HepG2 (cell line): Measurements from ENCODE around the gene CHRD. TPM values are rescaled to one million over a fixed set of nuclear protein-coding genes. Genes with fewer than 3 reads are reported as not detected.

ENCODE experiments used
- ADNP ChIP-seq: sonication (generic); formaldehyde crosslinking; IDR thresholded peaks from 2 replicates; pipeline ENCODE4 v1.4.0; 2020; ENCODE audit warnings: missing genetic modification reagents
- ARNTL ChIP-seq: sonication (generic); formaldehyde crosslinking; IDR thresholded peaks from 2 replicates; pipeline ENCODE4 v1.4.0; 2020; ENCODE audit warnings: mild to moderate bottlenecking, missing genetic modification reagents
- CREB1 ChIP-seq, 2 experiments: fragments of 450-650 bp in 1 of 2; IDR thresholded peaks; 2 replicates each; pipeline ENCODE4 v1.6.1; 2016 to 2017; ENCODE audit warnings: control low read depth in 1 of 2, mild to moderate bottlenecking in 1 of 2, missing compliant biosample characterization in 1 of 2, missing genetic modification characterization in 1 of 2
- HNRNPLL ChIP-seq: fragments of 200-400 bp; formaldehyde crosslinking; IDR thresholded peaks from 2 replicates; pipeline ENCODE4 v1.6.1; 2017; ENCODE audit warnings: mild to moderate bottlenecking, low read depth, low read length; ENCODE audit not compliant: poor library complexity, severe bottlenecking
- HOMEZ ChIP-seq: IDR thresholded peaks from 2 replicates; pipeline ENCODE4 v1.6.1; 2016; ENCODE audit warnings: low read depth
- KDM6A ChIP-seq: IDR thresholded peaks from 2 replicates; pipeline ENCODE4 v1.6.1; 2016; ENCODE audit warnings: low read depth
- REXO4 ChIP-seq: sonication (generic); formaldehyde crosslinking; IDR thresholded peaks from 2 replicates; pipeline ENCODE4 v1.8.0; 2022; ENCODE audit warnings: missing genetic modification reagents, mild to moderate bottlenecking, borderline replicate concordance
- SMARCE1 ChIP-seq: fragments of 450-650 bp; IDR thresholded peaks from 2 replicates; pipeline ENCODE4 v1.6.1; 2017; ENCODE audit warnings: borderline replicate concordance
- SMYD3 ChIP-seq: sonication (generic); formaldehyde crosslinking; IDR thresholded peaks from 2 replicates; pipeline ENCODE4 v1.8.1; 2023; ENCODE audit warnings: mild to moderate bottlenecking, missing genetic modification reagents
- SRSF4 ChIP-seq: fragments of 200-400 bp; formaldehyde crosslinking; IDR thresholded peaks from one replicate; pipeline ENCODE4 v1.6.1; 2018; ENCODE audit warnings: mild to moderate bottlenecking, low read depth, low read length, moderate library complexity; ENCODE audit not compliant: poor library complexity, severe bottlenecking
- TOE1 ChIP-seq: sonication (generic); formaldehyde crosslinking; IDR thresholded peaks from 2 replicates; pipeline ENCODE4 v1.4.0; 2020; ENCODE audit warnings: mild to moderate bottlenecking, missing genetic modification reagents
- ZFP82 ChIP-seq: sonication (generic); formaldehyde crosslinking; IDR thresholded peaks from 2 replicates; pipeline ENCODE4 v1.5.1; 2020; ENCODE audit warnings: mild to moderate bottlenecking, missing genetic modification reagents, borderline replicate concordance
- ZMYM3 ChIP-seq: sonication (generic); formaldehyde crosslinking; IDR thresholded peaks from 2 replicates; pipeline ENCODE4 v1.5.1; 2020; ENCODE audit warnings: mild to moderate bottlenecking, missing genetic modification reagents
- ZNF10 ChIP-seq: sonication (generic); formaldehyde crosslinking; IDR thresholded peaks from 2 replicates; pipeline ENCODE4 v1.4.0; 2020; ENCODE audit warnings: mild to moderate bottlenecking, low read depth, missing genetic modification reagents, borderline replicate concordance
- ZNF143 ChIP-seq: sonication (generic); formaldehyde crosslinking; IDR thresholded peaks from 2 replicates; pipeline ENCODE4 v1.4.0; 2020; ENCODE audit warnings: missing genetic modification reagents
- ZNF569 ChIP-seq: sonication (generic); formaldehyde crosslinking; IDR thresholded peaks from 2 replicates; pipeline ENCODE4 v1.5.0; 2020; ENCODE audit warnings: mild to moderate bottlenecking, missing genetic modification reagents, moderate library complexity, borderline replicate concordance
- ZNF609 ChIP-seq: sonication (generic); formaldehyde crosslinking; IDR thresholded peaks from 2 replicates; pipeline ENCODE4 v1.4.0; 2020; ENCODE audit warnings: mild to moderate bottlenecking, missing genetic modification reagents, borderline replicate concordance
- polyA plus RNA-seq, 8 experiments: library from polyadenylated mRNA; depleted of rRNA in 3 of 8; stranded (reverse) in 7 of 8; unstranded in 1 of 8; fragments of >200 nt; fragmentation: Illumina TruSeq in 4 of 8; extraction: Trizol in 4 of 8; gene quantifications; 2 replicates each; pipeline versions ENCODE4 v1.2.1 to v1.2.3, GENCODE V29; 2011 to 2016; ENCODE audit warnings: low read depth in 4 of 8, missing spikeins in 1 of 8, mixed read lengths in 1 of 8; ENCODE audit not compliant: insufficient read depth in 1 of 8
- total RNA-seq, 5 experiments: library from RNA; depleted of rRNA; stranded (reverse); fragments of >200 nt; fragmentation: Illumina TruSeq; extraction: Trizol; gene quantifications; 2 replicates each; pipeline ENCODE4 v1.2.3, GENCODE V29; 2016; ENCODE audit warnings: low read depth in 1 of 5
- TF ChIP-seq, protein P1 (sequence below): sonication (generic); formaldehyde crosslinking; conservative IDR thresholded peaks from 2 replicates; pipeline ENCODE4 v1.4.0; 2020; ENCODE audit warnings: missing genetic modification reagents
- TF ChIP-seq, protein P2 (sequence below): sonication (generic); formaldehyde crosslinking; conservative IDR thresholded peaks from 2 replicates; pipeline ENCODE4 v1.8.0; 2022; ENCODE audit warnings: missing genetic modification reagents

The CHRD gene
- total and polyA plus RNA-seq, 2 of the 13 experiments (the other 11 are each of a cell fraction or from before 2014, with no cell fraction given), result 22.2 to 35.2 TPM

DNA sequence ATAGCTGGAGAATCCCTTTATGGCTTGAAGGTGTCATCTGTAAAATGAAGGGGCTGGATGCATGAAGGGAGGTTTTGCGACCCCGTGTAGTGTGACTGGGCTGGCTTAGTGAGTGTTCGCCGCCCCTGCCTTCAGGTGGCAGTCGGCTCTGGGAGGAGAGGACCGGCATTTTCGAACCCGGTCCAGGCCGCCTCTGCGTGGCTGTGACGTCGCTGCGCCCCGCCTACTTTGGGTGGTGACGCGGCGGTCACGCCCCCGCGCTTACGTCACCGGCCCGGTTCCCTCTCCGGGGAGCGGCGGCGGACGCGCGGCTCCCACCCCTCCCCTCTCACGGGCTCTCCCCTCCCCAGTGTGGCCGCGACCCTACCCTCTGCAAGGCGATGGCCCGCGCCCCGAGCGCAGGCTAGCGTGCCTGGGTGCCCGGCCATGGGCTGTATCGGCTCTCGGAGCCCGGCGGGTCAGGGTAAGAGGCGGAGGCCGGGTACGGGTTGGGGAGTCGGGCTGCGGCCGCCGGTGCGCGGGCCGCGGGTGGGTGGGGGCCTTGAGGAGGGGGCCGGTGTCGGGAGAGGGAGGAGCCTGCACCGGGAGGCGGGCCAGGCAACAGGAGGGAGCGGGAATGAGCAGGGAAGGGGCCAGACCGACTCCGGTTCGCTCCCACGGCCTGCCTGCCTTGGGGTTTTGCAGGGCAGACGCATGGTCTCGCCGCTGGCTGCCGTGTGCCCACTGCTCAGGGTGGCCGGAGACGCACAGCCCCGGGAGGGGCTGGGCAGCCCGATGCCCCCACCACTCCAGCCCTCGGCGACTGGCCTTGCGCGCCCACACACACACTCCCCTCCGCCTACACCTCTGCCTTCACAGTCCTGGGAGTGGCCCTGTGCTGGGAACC lies 44.0 kb upstream of the CHRD start (continued):
- TF ChIP-seq ZNF609, result no peak
- peak; percentile 4; the same call in 1 of the 2 replicates for TF ChIP-seq ZMYM3 (CRISPR knock-in tag)
- 0 out of 2 replicates have a peak, but pooled peaks have one; percentile 14 for TF ChIP-seq HOMEZ (CRISPR knock-in tag)
- TF ChIP-seq CREB1 (IDR thresholded peaks at IDR 0.05), result peak; percentile 99
- peak; percentile 92 for TF ChIP-seq CREB1 (CRISPR knock-in tag; IDR thresholded peaks at IDR 0.05)
- no peak for TF ChIP-seq SMARCE1
- TF ChIP-seq REXO4, result peak; percentile 78; the same call in 1 of the 2 replicates
- TF ChIP-seq ZNF10, result no peak
- TF ChIP-seq, protein P1, sequence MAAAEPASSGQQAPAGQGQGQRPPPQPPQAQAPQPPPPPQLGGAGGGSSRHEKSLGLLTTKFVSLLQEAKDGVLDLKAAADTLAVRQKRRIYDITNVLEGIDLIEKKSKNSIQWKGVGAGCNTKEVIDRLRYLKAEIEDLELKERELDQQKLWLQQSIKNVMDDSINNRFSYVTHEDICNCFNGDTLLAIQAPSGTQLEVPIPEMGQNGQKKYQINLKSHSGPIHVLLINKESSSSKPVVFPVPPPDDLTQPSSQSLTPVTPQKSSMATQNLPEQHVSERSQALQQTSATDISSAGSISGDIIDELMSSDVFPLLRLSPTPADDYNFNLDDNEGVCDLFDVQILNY, result 0 out of 2 replicates have a peak, but pooled peaks have one; percentile 40
- no peak for TF ChIP-seq ADNP
- TF ChIP-seq ZNF143 (CRISPR knock-in tag), result peak; percentile 27; the same call in 1 of the 2 replicates
- TF ChIP-seq SMYD3 (CRISPR knock-in tag), result no peak
- TF ChIP-seq SRSF4, result no peak
- TF ChIP-seq, protein P2, sequence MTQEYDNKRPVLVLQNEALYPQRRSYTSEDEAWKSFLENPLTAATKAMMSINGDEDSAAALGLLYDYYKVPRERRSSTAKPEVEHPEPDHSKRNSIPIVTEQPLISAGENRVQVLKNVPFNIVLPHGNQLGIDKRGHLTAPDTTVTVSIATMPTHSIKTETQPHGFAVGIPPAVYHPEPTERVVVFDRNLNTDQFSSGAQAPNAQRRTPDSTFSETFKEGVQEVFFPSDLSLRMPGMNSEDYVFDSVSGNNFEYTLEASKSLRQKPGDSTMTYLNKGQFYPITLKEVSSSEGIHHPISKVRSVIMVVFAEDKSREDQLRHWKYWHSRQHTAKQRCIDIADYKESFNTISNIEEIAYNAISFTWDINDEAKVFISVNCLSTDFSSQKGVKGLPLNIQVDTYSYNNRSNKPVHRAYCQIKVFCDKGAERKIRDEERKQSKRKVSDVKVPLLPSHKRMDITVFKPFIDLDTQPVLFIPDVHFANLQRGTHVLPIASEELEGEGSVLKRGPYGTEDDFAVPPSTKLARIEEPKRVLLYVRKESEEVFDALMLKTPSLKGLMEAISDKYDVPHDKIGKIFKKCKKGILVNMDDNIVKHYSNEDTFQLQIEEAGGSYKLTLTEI, result no peak
- no peak for TF ChIP-seq ZNF569 (CRISPR knock-in tag)
- TF ChIP-seq HNRNPLL, result peak; percentile 51
- peak; percentile 73; the same call in 1 of the 2 replicates for TF ChIP-seq ZFP82 (CRISPR knock-in tag)
- TF ChIP-seq TOE1 (CRISPR knock-in tag), result no peak
- no peak for TF ChIP-seq KDM6A (CRISPR knock-in tag)
- no peak for TF ChIP-seq ARNTL
